Myocyte (in vitro differentiated cells): ENCODE results near the gene TEKTIP1. TPM values are rescaled to one million over a fixed set of nuclear protein-coding genes. Genes with fewer than 3 reads are reported as not detected.
"Not testable (repeated sequence)": the region's sequence is repeated elsewhere in the genome, so short reads cannot be mapped to it uniquely, and the experiment has no call there.

Source experiments
- DNase-seq: peaks from one replicate; pipeline ENCODE4 v3.0.0-alpha.2; 2012; ENCODE audit warnings: low read depth
- total RNA-seq: library from RNA; depleted of rRNA; stranded (reverse); fragments of >200 nt; gene quantifications from 2 replicates; pipeline ENCODE4 v1.2.3, GENCODE V29; 2014

The TEKTIP1 gene
- total RNA-seq, 1 donor from 2014 or later: not detected

- DNase-seq: no peak
Observed at GRCh38 chr19:3522421-3523360, 16.3 kb upstream of the TEKTIP1 start.

GRCh38 chr19:3523361-3524077, 15.5 kb upstream of the TEKTIP1 start:
- DNase-seq: no peak

GRCh38 chr19:3524078-3524842, 14.7 kb upstream of the TEKTIP1 start:
- DNase-seq: no peak

- DNase-seq: no peak
Observed at GRCh38 chr19:3524904-3525451, 14.0 kb upstream of the TEKTIP1 start.

- no peak for DNase-seq
Observed at GRCh38 chr19:3526507-3527237, 12.3 kb upstream of the TEKTIP1 start.

GRCh38 chr19:3527238-3527910, 11.6 kb upstream of the TEKTIP1 start:
- no peak for DNase-seq

GRCh38 chr19:3528080-3528479, 10.9 kb upstream of the TEKTIP1 start:
- DNase-seq: no peak

GRCh38 chr19:3528539-3529211, 10.3 kb upstream of the TEKTIP1 start:
- DNase-seq: no peak

GRCh38 chr19:3529299-3529698, 9.7 kb upstream of the TEKTIP1 start:
- not testable (repeated sequence) for DNase-seq

GRCh38 chr19:3530389-3530788, 8.6 kb upstream of the TEKTIP1 start:
- DNase-seq: no peak

GRCh38 chr19:3531716-3532115, 7.3 kb upstream of the TEKTIP1 start:
- no peak for DNase-seq

- no peak for DNase-seq
Observed at GRCh38 chr19:3532154-3532786, 6.7 kb upstream of the TEKTIP1 start.

GRCh38 chr19:3533033-3533432, 5.9 kb upstream of the TEKTIP1 start:
- no peak for DNase-seq

GRCh38 chr19:3533563-3534216, 5.3 kb upstream of the TEKTIP1 start:
- no peak for DNase-seq

- DNase-seq: no peak
Observed at GRCh38 chr19:3534375-3535234, 4.4 kb upstream of the TEKTIP1 start.

GRCh38 chr19:3535235-3535535, 3.8 kb upstream of the TEKTIP1 start:
- no peak for DNase-seq

GRCh38 chr19:3535563-3535965, 3.4 kb upstream of the TEKTIP1 start:
- DNase-seq: no peak

- no peak for DNase-seq
Observed at GRCh38 chr19:3535981-3536380, 3.0 kb upstream of the TEKTIP1 start.
